Stimulated activated CD8-positive, alpha-beta memory T cell treated with anti-CD3 and anti-CD28 coated beads, Interleukin-4, amount 100 ng/mL, for 48 hours (primary cell): ENCODE data around the gene EVC2.

ENCODE experiments used
- DNase-seq: peaks from one replicate; pipeline ENCODE4 v3.0.0-alpha.2; 2020

Gene EVC2

DNA sequence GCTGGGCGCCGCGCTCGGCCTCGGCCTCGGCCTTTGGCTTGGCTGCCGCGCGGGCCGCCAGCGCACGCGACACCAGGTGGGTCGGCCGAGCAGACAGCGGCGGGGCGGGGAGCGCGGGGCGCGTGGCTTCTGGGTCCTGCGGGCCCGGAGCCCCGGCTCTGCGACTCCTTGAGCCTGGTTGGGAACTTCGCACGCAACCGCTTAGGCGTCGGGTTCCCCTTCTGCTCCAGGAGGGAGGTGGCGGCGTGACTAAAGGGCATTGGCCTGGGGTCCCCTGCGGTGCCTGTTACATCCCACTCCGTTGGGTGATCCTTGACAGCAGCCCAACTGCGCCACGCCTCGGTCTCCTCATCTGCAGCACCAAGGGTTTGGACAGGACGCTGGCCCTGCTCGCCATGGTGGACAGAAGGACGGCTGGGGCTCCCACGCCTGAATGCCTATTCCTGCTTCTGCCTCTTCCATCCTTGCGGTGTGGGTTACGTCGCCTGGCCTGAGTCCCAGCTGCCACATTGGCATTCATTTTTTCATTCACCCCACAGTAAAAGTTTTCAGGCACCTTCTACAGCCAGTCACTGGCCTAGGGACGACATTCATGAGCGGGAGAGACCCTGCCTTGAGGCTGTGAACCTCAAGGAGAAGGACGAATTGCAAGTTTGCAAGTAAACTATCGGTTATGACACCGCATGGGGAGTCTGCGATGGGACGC, 3.3 kb upstream of the EVC2 start:
- DNase-seq: peak; percentile 30

- peak; percentile 69 for DNase-seq
Measured at GRCh38 chr4:5710961-5711478, 2.7 kb upstream of the EVC2 start, which contains the start of gene EVC. Gene EVC, plus strand, starts transcription at chr4:5711201. Its CDS starts 180 bp downstream, at chr4:5711381.

GRCh38 chr4:5710065-5710960, 2.0 kb upstream of the EVC2 start:
- no peak for DNase-seq

DNA sequence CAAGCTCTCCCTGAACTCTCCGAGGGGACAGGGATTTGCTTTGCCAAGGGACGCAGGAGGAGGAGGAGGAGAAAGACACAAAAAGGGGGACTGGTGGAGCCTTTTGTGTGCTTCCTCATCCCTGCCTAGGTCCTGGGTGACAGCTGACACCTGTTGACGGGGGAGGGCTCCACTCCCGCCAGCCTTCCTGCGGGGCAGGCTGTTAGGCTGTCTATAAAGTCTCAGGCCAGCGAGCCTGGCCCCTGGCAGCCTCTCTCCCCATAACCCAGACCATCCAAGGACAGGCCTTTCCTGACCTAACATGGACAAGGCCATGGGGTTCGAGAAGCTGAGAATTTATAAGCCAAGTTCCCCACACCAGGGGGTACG, 832 bp upstream of the EVC2 start:
- DNase-seq: no peak

- peak; percentile 35 for DNase-seq
Measured at GRCh38 chr4:5707778-5708448, 446 bp downstream of the EVC2 start.

- no peak for DNase-seq
Measured at GRCh38 chr4:5707366-5707765, 993 bp downstream of the EVC2 start.

DNA sequence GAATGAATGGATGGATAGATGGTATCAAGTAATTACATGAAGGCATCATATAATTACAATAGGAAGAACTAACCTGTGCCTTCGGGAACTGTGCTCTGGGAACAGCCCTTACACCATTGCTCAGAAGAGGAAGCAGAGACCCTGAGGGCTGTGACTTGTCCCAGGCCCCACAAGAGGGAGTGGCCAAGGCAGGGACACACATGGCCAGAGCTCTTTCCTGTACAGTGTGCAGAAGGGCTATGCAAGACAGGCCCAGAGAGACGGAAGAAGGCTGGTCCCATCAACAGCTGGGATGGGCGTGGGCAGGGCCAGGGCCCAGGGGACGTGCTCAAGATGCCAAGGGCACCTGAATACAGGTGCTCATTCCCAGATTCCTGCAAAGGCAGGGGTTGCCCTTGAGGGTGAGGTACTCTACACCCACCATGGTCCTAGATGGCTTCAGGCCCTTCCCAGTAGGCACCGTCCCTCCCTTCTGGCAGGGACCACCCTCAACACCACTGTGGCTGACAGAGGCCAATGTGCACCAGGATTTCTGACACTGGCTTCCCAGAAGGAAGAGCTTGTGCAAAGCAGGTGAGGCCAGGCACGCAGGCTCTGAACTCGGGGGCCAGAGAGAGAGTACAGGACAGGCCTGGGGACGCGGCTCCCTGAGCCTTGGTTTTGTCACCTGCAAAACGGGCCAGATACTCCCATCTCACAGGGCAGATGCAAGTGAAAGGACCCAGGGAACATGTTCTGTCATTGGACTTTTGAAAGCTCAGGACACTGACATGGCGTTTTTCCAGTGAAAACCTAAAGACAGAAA, 1.7 kb downstream of the EVC2 start:
- DNase-seq: no peak

GRCh38 chr4:5705647-5706320, 2.6 kb downstream of the EVC2 start:
- no peak for DNase-seq

- no peak for DNase-seq
Measured at GRCh38 chr4:5704276-5704675, 4.1 kb downstream of the EVC2 start.

GRCh38 chr4:5703831-5704230, 4.5 kb downstream of the EVC2 start:
- no peak for DNase-seq

DNA sequence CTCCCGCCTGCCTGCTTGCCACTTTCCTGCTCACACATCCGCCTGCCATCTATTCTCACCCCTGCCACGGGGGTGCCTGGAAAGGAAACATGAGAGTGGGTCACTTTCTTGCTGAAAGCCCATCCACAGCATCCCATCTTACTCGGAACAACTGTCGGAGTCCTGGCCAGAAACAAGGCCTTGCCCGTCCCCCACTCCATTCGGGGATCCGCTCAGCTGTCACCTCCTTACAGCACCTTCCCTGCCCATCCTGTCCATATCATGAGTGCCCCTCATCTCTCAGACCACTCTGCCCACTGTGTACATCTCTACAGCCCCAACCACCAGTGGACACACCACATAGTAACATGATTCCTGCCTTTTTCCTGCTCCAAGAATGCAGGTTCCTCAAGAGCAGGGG, 6.4 kb downstream of the EVC2 start:
- no peak for DNase-seq

GRCh38 chr4:5700459-5700858, 7.9 kb downstream of the EVC2 start:
- no peak for DNase-seq

DNA sequence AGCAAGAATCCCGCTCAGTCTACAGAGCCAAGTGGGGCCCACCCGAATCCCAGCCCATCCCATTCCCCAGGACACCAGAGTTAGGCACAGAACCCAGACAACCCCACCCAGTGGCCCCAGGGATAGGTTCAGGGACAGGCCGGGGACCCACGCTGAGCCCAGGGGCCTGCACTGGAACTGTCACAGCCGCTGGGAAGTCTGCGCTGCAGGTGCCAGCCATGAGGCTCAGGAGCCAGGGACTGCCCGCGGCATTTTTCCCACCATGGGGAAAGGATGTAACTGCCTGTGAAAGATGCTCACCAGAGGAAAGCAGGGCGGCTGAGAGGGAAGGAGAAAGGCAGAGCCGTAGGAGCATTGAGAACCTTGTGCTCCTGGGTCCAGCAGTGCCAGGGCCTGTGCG, 12.0 kb downstream of the EVC2 start:
- no peak for DNase-seq

DNA sequence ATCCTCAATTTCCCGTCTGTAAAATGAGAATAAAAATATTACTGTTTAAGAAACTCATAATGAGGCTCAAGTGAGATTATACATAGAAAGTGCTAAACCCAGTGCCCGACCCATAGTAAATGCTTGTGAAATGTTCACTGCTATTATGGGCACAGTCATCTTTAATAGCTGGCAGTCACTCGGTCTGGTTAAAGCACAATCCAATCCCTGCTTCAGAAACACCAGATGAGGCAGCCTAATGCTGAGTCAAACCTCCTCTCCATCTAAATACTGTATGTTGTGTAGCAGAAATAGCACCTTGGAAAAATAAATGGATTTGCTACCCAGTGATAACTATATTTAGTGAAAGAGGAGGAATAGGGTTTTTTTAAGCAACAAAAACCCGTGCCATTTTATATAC, 14.5 kb downstream of the EVC2 start:
- DNase-seq: no peak

- DNase-seq: no peak
Measured at GRCh38 chr4:5691491-5692132, 16.7 kb downstream of the EVC2 start.

- DNase-seq: no peak
Measured at GRCh38 chr4:5689065-5689464, 19.3 kb downstream of the EVC2 start.

GRCh38 chr4:5686338-5686737, 22.0 kb downstream of the EVC2 start:
- DNase-seq: no peak

- DNase-seq: no peak
Measured at GRCh38 chr4:5685296-5685695, 23.1 kb downstream of the EVC2 start.

DNA sequence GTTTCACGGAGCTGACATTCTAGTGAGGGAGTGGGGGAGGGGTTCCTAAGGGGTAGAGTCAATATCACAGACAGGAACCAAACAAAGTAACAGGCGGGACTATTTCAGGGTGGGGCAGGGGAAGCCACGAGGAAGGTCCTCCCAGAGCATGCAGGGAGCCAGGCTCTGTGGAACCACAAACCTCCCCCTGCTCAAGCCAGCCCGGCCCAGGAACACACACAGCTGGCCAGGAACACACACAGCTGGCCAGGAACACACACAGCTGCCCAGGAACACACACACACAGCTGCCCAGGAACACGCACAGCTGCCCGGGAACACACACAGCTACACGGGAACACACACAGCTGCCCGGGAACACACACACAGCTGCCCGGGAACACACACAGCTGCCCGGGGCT, 24.8 kb downstream of the EVC2 start:
- DNase-seq: no peak

GRCh38 chr4:5678977-5679376, 29.4 kb downstream of the EVC2 start:
- DNase-seq: no peak

- DNase-seq: no peak
Measured at GRCh38 chr4:5676763-5677162, 31.6 kb downstream of the EVC2 start.

GRCh38 chr4:5666741-5667140, 41.6 kb downstream of the EVC2 start:
- DNase-seq: no peak
